HepG2 (cell line): ENCODE measurements around the gene INTS14. TPM values are rescaled to one million over a fixed set of nuclear protein-coding genes. Genes with fewer than 3 reads are reported as not detected.

Experiments
- CHD4 ChIP-seq: fragments of 200-600 bp; sonication (generic); IDR thresholded peaks from 2 replicates; pipeline ENCODE4 v1.7.0; 2017; ENCODE audit warnings: mild to moderate bottlenecking, low read length, borderline replicate concordance
- FOXC1 ChIP-seq: sonication (generic); formaldehyde crosslinking; IDR thresholded peaks from 2 replicates; pipeline ENCODE4 v1.8.0; 2022; ENCODE audit warnings: mild to moderate bottlenecking, missing genetic modification reagents, borderline replicate concordance
- GRHL1 ChIP-seq: sonication (generic); formaldehyde crosslinking; conservative IDR thresholded peaks from 2 replicates; pipeline ENCODE4 v1.8.0; 2022; ENCODE audit warnings: missing genetic modification reagents
- HNRNPH1 ChIP-seq: fragments of 200-400 bp; formaldehyde crosslinking; optimal IDR thresholded peaks from 2 replicates; pipeline ENCODE3; 2017; ENCODE audit warnings: mild to moderate bottlenecking, low read depth, low read length
- KAT8 ChIP-seq: IDR thresholded peaks from 2 replicates; pipeline ENCODE4 v1.6.1; 2016; ENCODE audit warnings: missing genetic modification reagents, missing compliant biosample characterization
- KDM5B ChIP-seq: sonication (generic); formaldehyde crosslinking; IDR thresholded peaks from 2 replicates; pipeline ENCODE4 v1.4.0; 2020; ENCODE audit warnings: missing genetic modification reagents, mild to moderate bottlenecking, borderline replicate concordance
- KDM6A ChIP-seq: IDR thresholded peaks from 2 replicates; pipeline ENCODE4 v1.6.1; 2016; ENCODE audit warnings: low read depth
- MAZ ChIP-seq, 2 experiments: sonication (generic) in 1 of 2; formaldehyde crosslinking in 1 of 2; IDR thresholded peaks; 2 replicates each; pipeline versions ENCODE4 v1.5.0 to v1.6.1; 2012 to 2020; ENCODE audit warnings: low read depth in 2 of 2, mild to moderate bottlenecking in 2 of 2, borderline replicate concordance in 1 of 2, improper control_type of control experiment in 1 of 2, low read length in 1 of 2, missing genetic modification reagents in 1 of 2, moderate library complexity in 1 of 2
- NKX3-1 ChIP-seq: sonication (generic); formaldehyde crosslinking; IDR thresholded peaks from 2 replicates; pipeline ENCODE4 v1.5.0; 2020; ENCODE audit warnings: missing genetic modification reagents
- PPARG ChIP-seq: conservative IDR thresholded peaks from 2 replicates; pipeline ENCODE4 v1.6.1; 2016; ENCODE audit warnings: missing biosample characterization, missing genetic modification reagents
- RBM39 ChIP-seq: fragments of 200-400 bp; formaldehyde crosslinking; IDR thresholded peaks from one replicate; pipeline ENCODE4 v1.6.1; 2018; ENCODE audit warnings: antibody characterized with exemption, mild to moderate bottlenecking, low read depth, low read length; ENCODE audit not compliant: poor library complexity, severe bottlenecking
- SIN3B ChIP-seq: fragments of 150-350 bp; IDR thresholded peaks from 2 replicates; pipeline ENCODE4 v1.6.1; 2014; ENCODE audit warnings: low read length
- SNAPC2 ChIP-seq: sonication (generic); formaldehyde crosslinking; IDR thresholded peaks from 2 replicates; pipeline ENCODE4 v1.8.1; 2022; ENCODE audit warnings: mild to moderate bottlenecking, missing genetic modification reagents
- TEAD2 ChIP-seq: sonication (generic); formaldehyde crosslinking; IDR thresholded peaks from 2 replicates; pipeline ENCODE4 v1.9.0; 2021; ENCODE audit warnings: missing genetic modification reagents
- YEATS4 ChIP-seq: sonication (generic); formaldehyde crosslinking; IDR thresholded peaks from 2 replicates; pipeline ENCODE4 v1.4.0; 2020; ENCODE audit warnings: missing genetic modification reagents, borderline replicate concordance
- ZBTB21 ChIP-seq: sonication (generic); formaldehyde crosslinking; IDR thresholded peaks from 2 replicates; pipeline ENCODE4 v1.4.0; 2020; ENCODE audit warnings: missing genetic modification reagents
- ZFYVE20 ChIP-seq: sonication (generic); formaldehyde crosslinking; IDR thresholded peaks from 2 replicates; pipeline ENCODE4 v1.8.0; 2023; ENCODE audit warnings: low read depth, mild to moderate bottlenecking, moderate library complexity, missing genetic modification reagents, borderline replicate concordance
- ZGPAT ChIP-seq: IDR thresholded peaks from 2 replicates; pipeline ENCODE4 v1.6.1; 2016; ENCODE audit warnings: mild to moderate bottlenecking
- ZNF567 ChIP-seq: sonication (generic); formaldehyde crosslinking; IDR thresholded peaks from 2 replicates; pipeline ENCODE4 v1.8.1; 2023; ENCODE audit warnings: mild to moderate bottlenecking, missing genetic modification reagents, borderline replicate concordance
- ZNF839 ChIP-seq: sonication (generic); formaldehyde crosslinking; IDR thresholded peaks from 2 replicates; pipeline ENCODE4 v1.4.0; 2020; ENCODE audit warnings: missing genetic modification reagents, mild to moderate bottlenecking, borderline replicate concordance
- polyA plus RNA-seq, 8 experiments: library from polyadenylated mRNA; depleted of rRNA in 3 of 8; stranded (reverse) in 7 of 8; unstranded in 1 of 8; fragments of >200 nt; fragmentation: Illumina TruSeq in 4 of 8; extraction: Trizol in 4 of 8; gene quantifications; 2 replicates each; pipeline versions ENCODE4 v1.2.1 to v1.2.3, GENCODE V29; 2011 to 2016; ENCODE audit warnings: low read depth in 4 of 8, missing spikeins in 1 of 8, mixed read lengths in 1 of 8; ENCODE audit not compliant: insufficient read depth in 1 of 8
- total RNA-seq, 5 experiments: library from RNA; depleted of rRNA; stranded (reverse); fragments of >200 nt; fragmentation: Illumina TruSeq; extraction: Trizol; gene quantifications; 2 replicates each; pipeline ENCODE4 v1.2.3, GENCODE V29; 2016; ENCODE audit warnings: low read depth in 1 of 5
- TF ChIP-seq, protein P1 (sequence below): sonication (generic); formaldehyde crosslinking; IDR thresholded peaks from 2 replicates; pipeline ENCODE4 v1.4.0; 2020; ENCODE audit warnings: missing genetic modification reagents, borderline replicate concordance

Gene INTS14
- total and polyA plus RNA-seq, 2 of the 13 experiments (the other 11 are each of a cell fraction or from before 2014, with no cell fraction given), result 41.4 to 52.0 TPM

- TF ChIP-seq, protein P1, sequence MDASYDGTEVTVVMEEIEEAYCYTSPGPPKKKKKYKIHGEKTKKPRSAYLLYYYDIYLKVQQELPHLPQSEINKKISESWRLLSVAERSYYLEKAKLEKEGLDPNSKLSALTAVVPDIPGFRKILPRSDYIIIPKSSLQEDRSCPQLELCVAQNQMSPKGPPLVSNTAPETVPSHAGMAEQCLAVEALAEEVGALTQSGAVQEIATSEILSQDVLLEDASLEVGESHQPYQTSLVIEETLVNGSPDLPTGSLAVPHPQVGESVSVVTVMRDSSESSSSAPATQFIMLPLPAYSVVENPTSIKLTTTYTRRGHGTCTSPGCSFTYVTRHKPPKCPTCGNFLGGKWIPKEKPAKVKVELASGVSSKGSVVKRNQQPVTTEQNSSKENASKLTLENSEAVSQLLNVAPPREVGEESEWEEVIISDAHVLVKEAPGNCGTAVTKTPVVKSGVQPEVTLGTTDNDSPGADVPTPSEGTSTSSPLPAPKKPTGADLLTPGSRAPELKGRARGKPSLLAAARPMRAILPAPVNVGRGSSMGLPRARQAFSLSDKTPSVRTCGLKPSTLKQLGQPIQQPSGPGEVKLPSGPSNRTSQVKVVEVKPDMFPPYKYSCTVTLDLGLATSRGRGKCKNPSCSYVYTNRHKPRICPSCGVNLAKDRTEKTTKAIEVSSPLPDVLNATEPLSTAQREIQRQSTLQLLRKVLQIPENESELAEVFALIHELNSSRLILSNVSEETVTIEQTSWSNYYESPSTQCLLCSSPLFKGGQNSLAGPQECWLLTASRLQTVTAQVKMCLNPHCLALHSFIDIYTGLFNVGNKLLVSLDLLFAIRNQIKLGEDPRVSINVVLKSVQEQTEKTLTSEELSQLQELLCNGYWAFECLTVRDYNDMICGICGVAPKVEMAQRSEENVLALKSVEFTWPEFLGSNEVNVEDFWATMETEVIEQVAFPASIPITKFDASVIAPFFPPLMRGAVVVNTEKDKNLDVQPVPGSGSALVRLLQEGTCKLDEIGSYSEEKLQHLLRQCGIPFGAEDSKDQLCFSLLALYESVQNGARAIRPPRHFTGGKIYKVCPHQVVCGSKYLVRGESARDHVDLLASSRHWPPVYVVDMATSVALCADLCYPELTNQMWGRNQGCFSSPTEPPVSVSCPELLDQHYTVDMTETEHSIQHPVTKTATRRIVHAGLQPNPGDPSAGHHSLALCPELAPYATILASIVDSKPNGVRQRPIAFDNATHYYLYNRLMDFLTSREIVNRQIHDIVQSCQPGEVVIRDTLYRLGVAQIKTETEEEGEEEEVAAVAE (CRISPR knock-in tag), result peak; percentile 90
- TF ChIP-seq ZNF567 (CRISPR knock-in tag) (peak; percentile 25; the same call in 1 of the 2 replicates), NKX3-1 (CRISPR knock-in tag) (peak; percentile 81), ZNF839 (CRISPR knock-in tag) (peak; percentile 88), SNAPC2 (0 out of 2 replicates have a peak, but pooled peaks have one; percentile 75), KDM6A (CRISPR knock-in tag) (0 out of 2 replicates have a peak, but pooled peaks have one; percentile 37), MAZ (IDR thresholded peaks at IDR 0.05; ENCODE audit: borderline replicate concordance, low read depth, low read length) (peak; percentile 98), MAZ (CRISPR knock-in tag; IDR thresholded peaks at IDR 0.05; ENCODE audit: low read depth) (peak; percentile 99), HNRNPH1 (peak; percentile 93), ZBTB21 (CRISPR knock-in tag) (no peak), SIN3B (peak; percentile 86), TEAD2 (CRISPR knock-in tag) (no peak), FOXC1 (CRISPR knock-in tag) (peak; percentile 79; the same call in 1 of the 2 replicates), ZGPAT (CRISPR knock-in tag) (peak; percentile 98), KDM5B (peak; percentile 90), CHD4 (no peak), YEATS4 (CRISPR knock-in tag) (peak; percentile 97), ZFYVE20 (no peak), GRHL1 (no peak), PPARG (peak; percentile 78), KAT8 (CRISPR knock-in tag) (peak; percentile 99), RBM39 (peak; percentile 99)
These were observed at the start of gene INTS14 (continued) for GRCh38 chr15:65610871-65611718.
